CD14-positive monocyte (primary cell): ENCODE results near the gene KRT74. TPM values are rescaled to one million over a fixed set of nuclear protein-coding genes. Genes with fewer than 3 reads are reported as not detected.
"Not testable (repeated sequence)": the region's sequence is repeated elsewhere in the genome, so short reads cannot be mapped to it uniquely, and the experiment has no call there.

Source experiments
- DNase-seq, 3 donors: peaks; one replicate each; pipeline ENCODE4 v3.0.0-alpha.2; 2011 to 2022
- H2AFZ ChIP-seq: 2 replicates; pipeline ENCODE4 v1.6.0; 2012; ENCODE audit warnings: mild to moderate bottlenecking, low read depth, low read length, inconsistent platforms; ENCODE audit not compliant: insufficient read depth, poor library complexity, severe bottlenecking
- H3K27ac ChIP-seq, 2 donors: 1 replicate in 1 of 2; 2 replicates in 1 of 2; pipeline ENCODE4 v1.5.1; 2012 to 2013; ENCODE audit warnings: low read length in 2 of 2, control low read depth in 1 of 2, inconsistent platforms in 1 of 2, low read depth in 1 of 2, mild to moderate bottlenecking in 1 of 2
- H3K27me3 ChIP-seq, 2 donors: one replicate each; pipeline versions ENCODE4 v1.6.0 to v1.6.1; 2011 to 2013; ENCODE audit warnings: low read length in 2 of 2; ENCODE audit not compliant: control insufficient read depth in 2 of 2, insufficient read depth in 2 of 2
- H3K36me3 ChIP-seq, 2 donors: replicated peaks in 1 of 2; 1 replicate in 1 of 2; 2 replicates in 1 of 2; pipeline versions ENCODE4 v1.5.1 to v1.6.1; 2012 to 2013; ENCODE audit warnings: low read length in 2 of 2, control low read depth in 1 of 2, inconsistent platforms in 1 of 2, mild to moderate bottlenecking in 1 of 2; ENCODE audit not compliant: insufficient read depth in 2 of 2, control insufficient read depth in 1 of 2
- H3K4me1 ChIP-seq, 2 donors: 1 replicate in 1 of 2; 2 replicates in 1 of 2; pipeline versions ENCODE4 v1.5.1 to v1.6.1; 2012 to 2013; ENCODE audit warnings: low read length in 2 of 2, control low read depth in 1 of 2, inconsistent platforms in 1 of 2, mild to moderate bottlenecking in 1 of 2, moderate library complexity in 1 of 2; ENCODE audit not compliant: insufficient read depth in 2 of 2, control insufficient read depth in 1 of 2
- H3K4me2 ChIP-seq: replicated peaks from 2 replicates; pipeline ENCODE3; 2012; ENCODE audit warnings: low read length, moderate library complexity, mild to moderate bottlenecking; ENCODE audit not compliant: poor library complexity, severe bottlenecking; ENCODE audit errors: extremely low read depth
- H3K4me3 ChIP-seq, 3 experiments: fragments of 200-600 bp in 1 of 3; sonication (generic) in 1 of 3; replicated peaks in 1 of 3; 1 replicate in 2 of 3; 2 replicates in 1 of 3; pipeline ENCODE4 v1.5.1; 2011 to 2013; ENCODE audit warnings: low read length in 3 of 3, mild to moderate bottlenecking in 3 of 3, control low read depth in 2 of 3, low read depth in 2 of 3, inconsistent platforms in 1 of 3, moderate library complexity in 1 of 3
- H3K79me2 ChIP-seq: 2 replicates; pipeline ENCODE4 v1.6.0; 2012; ENCODE audit warnings: mild to moderate bottlenecking, control low read depth, inconsistent platforms, low read length, moderate library complexity; ENCODE audit not compliant: insufficient read depth
- H3K9ac ChIP-seq: 2 replicates; pipeline ENCODE4 v1.6.0; 2017; ENCODE audit warnings: low read length, mild to moderate bottlenecking; ENCODE audit not compliant: insufficient read depth, poor library complexity, severe bottlenecking
- H3K9me3 ChIP-seq, 2 donors: replicated peaks in 1 of 2; 1 replicate in 1 of 2; 2 replicates in 1 of 2; pipeline versions ENCODE4 v1.5.1 to v1.6.1; 2012 to 2013; ENCODE audit warnings: low read length in 2 of 2, control low read depth in 1 of 2; ENCODE audit not compliant: control insufficient read depth in 1 of 2, insufficient read depth in 1 of 2
- H4K20me1 ChIP-seq: 2 replicates; pipeline ENCODE4 v1.6.0; 2012; ENCODE audit warnings: mild to moderate bottlenecking, low read length, control low read depth, moderate library complexity; ENCODE audit not compliant: insufficient read depth
- H3K27ac Mint-ChIP-seq, 7 donors: one replicate each; pipeline ENCODE4 v1.8.0; 2020; ENCODE audit warnings: mild to moderate bottlenecking in 7 of 7, mixed read lengths in 7 of 7, moderate library complexity in 6 of 7, inconsistent platforms in 2 of 7
- H3K27me3 Mint-ChIP-seq, 3 donors: one replicate each; pipeline ENCODE4 v1.8.0; 2021 to 2022; ENCODE audit warnings: low read depth in 3 of 3, mild to moderate bottlenecking in 3 of 3, mixed read lengths in 3 of 3, moderate library complexity in 3 of 3, inconsistent platforms in 1 of 3
- H3K36me3 Mint-ChIP-seq, 2 donors: one replicate each; pipeline ENCODE4 v1.8.0; 2020; ENCODE audit warnings: mixed read lengths in 2 of 2, inconsistent platforms in 1 of 2, mild to moderate bottlenecking in 1 of 2
- H3K4me1 Mint-ChIP-seq: one replicate; pipeline ENCODE4 v1.8.0; 2020; ENCODE audit warnings: mild to moderate bottlenecking, mixed read lengths
- H3K4me3 Mint-ChIP-seq, 2 donors: one replicate each; pipeline ENCODE4 v1.8.0; 2020; ENCODE audit warnings: mild to moderate bottlenecking in 2 of 2, mixed read lengths in 2 of 2, moderate library complexity in 1 of 2
- H3K9me3 Mint-ChIP-seq, 7 donors: one replicate each; pipeline ENCODE4 v1.8.0; 2020 to 2022; ENCODE audit warnings: mixed read lengths in 7 of 7, mild to moderate bottlenecking in 6 of 7, moderate library complexity in 6 of 7, inconsistent platforms in 2 of 7
- CTCF ChIP-seq: fragments of 200-600 bp; IDR thresholded peaks from one replicate; pipeline ENCODE4 v1.8.0; 2022; ENCODE audit warnings: antibody characterized with exemption, mild to moderate bottlenecking
- WGBS: methylation state at CpG from one replicate; pipeline ENCODE4 v1.1.5; 2013; ENCODE audit warnings: missing lambda C conversion rate; ENCODE audit not compliant: insufficient coverage; 5-methylcytosine and 5-hydroxymethylcytosine counted together
- intact Hi-C, 2 donors: fragments of 100-400 bp; cut with micrococcal nuclease; formaldehyde crosslinking; loops; one replicate each; pipeline versions ENCODE4 v1.15.0 to v1.15.1; 2023
- polyA plus RNA-seq, 3 donors: library from polyadenylated mRNA; depleted of rRNA in 1 of 3; unstranded in 2 of 3; stranded (reverse) in 1 of 3; fragments of 300-500 nt in 2 of 3; fragments of >200 nt in 1 of 3; fragmentation: Illumina TruSeq in 2 of 3; gene quantifications; 1 replicate in 2 of 3; 2 replicates in 1 of 3; pipeline ENCODE4 v1.2.3, GENCODE V29; 2012 to 2021

The KRT74 gene
- polyA plus RNA-seq, 3 donors: not detected

DNA sequence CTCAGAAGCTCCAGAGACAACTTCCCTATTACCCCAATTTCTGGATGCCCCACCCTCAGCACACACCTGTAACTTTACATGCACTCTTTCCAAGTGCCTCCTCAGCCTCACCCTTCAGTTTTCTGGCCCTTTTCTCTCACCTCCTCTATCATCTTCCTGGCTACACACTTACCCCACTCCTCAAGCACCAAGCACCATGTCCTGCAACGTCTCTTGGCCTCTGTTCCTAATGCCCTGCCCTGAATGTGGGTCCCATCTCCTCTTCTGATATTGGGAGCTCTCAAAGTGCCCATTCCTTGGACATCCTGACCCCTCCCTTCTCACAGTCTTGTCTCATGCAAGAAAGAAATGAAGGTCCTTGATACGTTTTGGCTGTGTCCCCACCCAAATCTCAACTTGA lies 26.4 kb upstream of the KRT74 start:
- no peaks in the 10 kb centered on the region for H3K4me1 ChIP-seq
- intact Hi-C loops: no loop called here
- H3K4me1 Mint-ChIP-seq: no peaks in the 10 kb centered on the region
- no peak overlapping the region for H3K27ac ChIP-seq
- H3K9me3 ChIP-seq: peaks cover 0 to 5% of the 10 kb centered on the region in 2 donors
- H3K27me3 ChIP-seq: peaks cover 19 to 28% of the 10 kb centered on the region in 2 donors
- no peaks in the 10 kb centered on the region for H4K20me1 ChIP-seq
- H3K36me3 Mint-ChIP-seq: no peaks in the 10 kb centered on the region
- no peak for DNase-seq
- H3K4me2 ChIP-seq: no peak overlapping the region
- H3K27me3 Mint-ChIP-seq: peaks cover 21 to 40% (median 31%) of the 10 kb centered on the region in 3 donors
- peak overlapping the region in 1 of 2 donors; percentile 60 for H3K4me3 Mint-ChIP-seq
- no peak overlapping the region for H3K9ac ChIP-seq
- peaks cover 0 to 11% (median 5%) of the 10 kb centered on the region in 7 donors for H3K9me3 Mint-ChIP-seq
- H3K4me3 ChIP-seq: no peak overlapping the region
- H3K79me2 ChIP-seq: no peaks in the 10 kb centered on the region
- WGBS: 67% methylated on average over 1 of the region's 2 CpGs
- TF ChIP-seq CTCF: no peak
- H2AFZ ChIP-seq: no peak overlapping the region
- no peaks in the 10 kb centered on the region for H3K36me3 ChIP-seq
- H3K27ac Mint-ChIP-seq: no peak overlapping the region

GRCh38 chr12:52598966-52599365 lies 25.3 kb upstream of the KRT74 start:
- WGBS: 90% methylated on average over 5 of the region's 5 CpGs
- no peaks in the 10 kb centered on the region for H3K36me3 ChIP-seq
- TF ChIP-seq CTCF: no peak
- DNase-seq: no peak
- peaks cover 0 to 5% of the 10 kb centered on the region in 2 donors for H3K9me3 ChIP-seq
- H3K27ac ChIP-seq: no peak overlapping the region
- no peak overlapping the region for H3K4me3 ChIP-seq
- peaks cover 19 to 28% of the 10 kb centered on the region in 2 donors for H3K27me3 ChIP-seq
- intact Hi-C loops: no loop called here
- no peak overlapping the region for H2AFZ ChIP-seq
- Mint-ChIP-seq H3K9me3 (peaks cover 0 to 11% (median 4%) of the 10 kb centered on the region in 7 donors), H3K4me1 (no peaks in the 10 kb centered on the region), H3K27ac (peak overlapping the region in 1 of 7 donors; percentile 24), H3K27me3 (peaks cover 19 to 40% (median 31%) of the 10 kb centered on the region in 3 donors), H3K4me3 (no peak overlapping the region), H3K36me3 (no peaks in the 10 kb centered on the region)
- no peak overlapping the region for H3K4me2 ChIP-seq
- no peaks in the 10 kb centered on the region for H4K20me1 ChIP-seq
- no peaks in the 10 kb centered on the region for H3K79me2 ChIP-seq
- H3K9ac ChIP-seq: no peak overlapping the region
- no peaks in the 10 kb centered on the region for H3K4me1 ChIP-seq

GRCh38 chr12:52594237-52594636 lies 20.6 kb upstream of the KRT74 start:
- H2AFZ ChIP-seq, DNase-seq, H3K27me3 Mint-ChIP-seq, H3K36me3 ChIP-seq, intact Hi-C loops, H3K4me2 ChIP-seq, H3K36me3 Mint-ChIP-seq, H3K4me3 Mint-ChIP-seq, H3K9me3 ChIP-seq, H3K9me3 Mint-ChIP-seq, H3K9ac ChIP-seq, H3K4me3 ChIP-seq, H3K27ac Mint-ChIP-seq, H3K4me1 Mint-ChIP-seq, H3K79me2 ChIP-seq, H3K27ac ChIP-seq, H4K20me1 ChIP-seq, H3K27me3 ChIP-seq, H3K4me1 ChIP-seq: not testable (repeated sequence)
- no CpG with 5 or more reads among the region's 4 CpGs for WGBS
